Tracheal epithelial cell (primary cell): ENCODE measurements around the gene ERVW-1. TPM values are rescaled to one million over a fixed set of nuclear protein-coding genes. Genes with fewer than 3 reads are reported as not detected.

Source experiments
- total RNA-seq: library from RNA; depleted of rRNA; stranded (reverse); fragments of >200 nt; gene quantifications from 2 replicates; pipeline ENCODE4 v1.2.1, GENCODE V29; 2014

ERVW-1 gene, protein sequence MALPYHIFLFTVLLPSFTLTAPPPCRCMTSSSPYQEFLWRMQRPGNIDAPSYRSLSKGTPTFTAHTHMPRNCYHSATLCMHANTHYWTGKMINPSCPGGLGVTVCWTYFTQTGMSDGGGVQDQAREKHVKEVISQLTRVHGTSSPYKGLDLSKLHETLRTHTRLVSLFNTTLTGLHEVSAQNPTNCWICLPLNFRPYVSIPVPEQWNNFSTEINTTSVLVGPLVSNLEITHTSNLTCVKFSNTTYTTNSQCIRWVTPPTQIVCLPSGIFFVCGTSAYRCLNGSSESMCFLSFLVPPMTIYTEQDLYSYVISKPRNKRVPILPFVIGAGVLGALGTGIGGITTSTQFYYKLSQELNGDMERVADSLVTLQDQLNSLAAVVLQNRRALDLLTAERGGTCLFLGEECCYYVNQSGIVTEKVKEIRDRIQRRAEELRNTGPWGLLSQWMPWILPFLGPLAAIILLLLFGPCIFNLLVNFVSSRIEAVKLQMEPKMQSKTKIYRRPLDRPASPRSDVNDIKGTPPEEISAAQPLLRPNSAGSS
- total RNA-seq: not detected in 2 replicates

DNA sequence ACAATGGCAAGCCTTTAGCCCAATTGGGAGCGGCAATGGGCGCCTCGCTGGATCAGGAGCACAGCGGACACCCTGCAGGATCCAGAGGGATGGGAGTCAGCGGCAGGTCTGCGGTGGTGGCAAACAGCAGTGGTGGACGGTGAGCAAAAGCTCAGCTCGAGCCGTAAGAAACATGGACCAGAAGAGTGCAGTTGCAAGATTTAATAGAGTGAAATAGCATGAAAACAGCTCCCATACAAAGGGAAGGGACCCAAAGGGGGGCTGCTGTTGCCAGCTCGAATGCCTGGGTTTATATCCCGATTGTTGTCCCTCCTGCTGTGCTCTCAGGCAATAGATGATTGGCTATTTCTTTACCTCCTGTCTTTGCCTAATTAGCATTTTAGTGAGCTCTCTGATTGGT lies at the start of gene ERVW-1:
Gene ERVW-1, minus strand, starts transcription at position 266 of the 400 bp plus-strand sequence. CDS start 7,565 bp downstream, outside the sequence.

DNA sequence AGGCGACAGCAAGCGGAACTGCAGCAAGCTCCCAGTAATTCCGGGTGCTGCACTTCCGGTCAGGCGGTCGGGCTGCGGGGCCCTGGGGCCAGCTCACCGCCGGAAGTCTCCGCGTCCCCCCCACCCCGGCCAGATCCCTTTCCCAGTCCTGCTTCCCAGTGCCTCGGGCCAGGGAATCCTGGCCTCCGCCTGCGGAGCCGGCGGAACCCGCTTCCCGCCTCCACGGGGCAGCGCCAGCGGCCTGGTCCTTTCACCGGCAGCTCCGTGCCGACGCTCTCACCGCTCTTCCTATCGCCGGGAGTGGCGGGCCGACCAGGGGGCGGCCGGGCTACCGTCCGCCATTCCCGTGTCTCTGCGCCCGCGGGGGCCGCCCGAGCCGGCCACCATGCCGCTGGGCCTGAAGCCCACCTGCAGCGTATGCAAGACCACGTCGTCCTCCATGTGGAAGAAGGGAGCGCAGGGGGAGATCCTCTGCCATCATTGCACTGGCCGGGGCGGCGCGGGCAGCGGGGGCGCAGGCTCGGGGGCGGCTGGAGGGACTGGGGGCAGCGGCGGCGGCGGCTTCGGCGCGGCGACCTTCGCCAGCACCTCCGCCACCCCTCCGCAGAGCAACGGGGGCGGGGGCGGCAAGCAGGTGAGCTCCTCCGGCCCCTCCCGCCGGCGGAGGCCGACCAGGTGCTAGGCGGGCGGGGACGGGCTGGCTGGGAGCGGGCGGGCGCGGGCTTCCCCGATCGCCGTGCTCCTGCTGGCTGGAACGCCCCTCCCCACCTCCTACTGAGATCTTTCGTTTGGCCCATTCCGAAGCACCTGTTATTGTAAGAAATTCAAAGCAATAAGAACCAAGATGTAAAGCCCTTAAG lies 30.2 kb downstream of the ERVW-1 start, which contains the start of gene GATAD1:
Gene GATAD1, plus strand, starts transcription at position 138 of the 860 bp plus-strand sequence. Its CDS starts 248 bp downstream, at position 386.

Other genes with a start within 250 kb of the ERVW-1 start
- gene KRIT1, start 232.0 kb downstream of the ERVW-1 start, total RNA-seq: 21.7 and 36.2 TPM in 2 replicates
- 37.7 and 53.7 TPM in 2 replicates for gene ANKIB1, start 232.0 kb downstream of the ERVW-1 start, total RNA-seq
- gene GATAD1, start 30.5 kb downstream of the ERVW-1 start, total RNA-seq: 15.9 and 21.1 TPM in 2 replicates
- 17.6 and 23.2 TPM in 2 replicates for gene PEX1, start 50.6 kb upstream of the ERVW-1 start, total RNA-seq
- gene RBM48, start 50.8 kb upstream of the ERVW-1 start, total RNA-seq: 5.1 and 5.3 TPM in 2 replicates
- 10.1 and 12.6 TPM in 2 replicates for gene FAM133B, start 112.4 kb upstream of the ERVW-1 start, total RNA-seq